Natural killer cell (primary cell): ENCODE results near the gene AFAP1L1. TPM values are rescaled to one million over a fixed set of nuclear protein-coding genes. Genes with fewer than 3 reads are reported as not detected.

Source experiments
- ATAC-seq, 3 donors: fragments of 150-1000 bp in 2 of 3; fragments of 200-7000 bp in 1 of 3; cut with Tn5 transposase; 1 replicate in 1 of 3; 2 replicates in 2 of 3; pipeline ENCODE4 v1.10.0; 2021; ENCODE audit warnings: mild to moderate bottlenecking in 2 of 3, moderate library complexity in 2 of 3
- DNase-seq, 2 donors: peaks; one replicate each; pipeline versions ENCODE4 v3.0.0 to v3.0.0-alpha.2; 2013 to 2021; ENCODE audit warnings: mixed read lengths in 1 of 2
- H3K27ac ChIP-seq: one replicate; pipeline ENCODE4 v1.5.1; 2013; ENCODE audit warnings: mild to moderate bottlenecking, low read length
- H3K27me3 ChIP-seq: one replicate; pipeline ENCODE4 v1.6.1; 2013; ENCODE audit warnings: low read length; ENCODE audit not compliant: control insufficient read depth, insufficient read depth
- H3K36me3 ChIP-seq: one replicate; pipeline ENCODE4 v1.6.1; 2013; ENCODE audit warnings: low read length; ENCODE audit not compliant: control insufficient read depth, insufficient read depth
- H3K4me1 ChIP-seq: one replicate; pipeline ENCODE4 v1.6.1; 2013; ENCODE audit warnings: low read length; ENCODE audit not compliant: control insufficient read depth, insufficient read depth
- H3K4me3 ChIP-seq: one replicate; pipeline ENCODE4 v1.5.1; 2013; ENCODE audit warnings: low read length
- H3K9me3 ChIP-seq: one replicate; pipeline ENCODE4 v1.6.1; 2013; ENCODE audit warnings: low read length; ENCODE audit not compliant: control insufficient read depth, insufficient read depth
- H3K27ac Mint-ChIP-seq, 2 donors: one replicate each; pipeline ENCODE4 v1.8.0; 2022; ENCODE audit warnings: mild to moderate bottlenecking in 2 of 2, mixed read lengths in 2 of 2, moderate library complexity in 1 of 2
- H3K27me3 Mint-ChIP-seq, 2 donors: one replicate each; pipeline ENCODE4 v1.8.0; 2022; ENCODE audit warnings: low read depth in 2 of 2, mixed read lengths in 2 of 2
- H3K36me3 Mint-ChIP-seq: one replicate; pipeline ENCODE4 v1.8.0; 2022; ENCODE audit warnings: mixed read lengths
- H3K4me1 Mint-ChIP-seq, 2 donors: one replicate each; pipeline ENCODE4 v1.8.0; 2022; ENCODE audit warnings: mixed read lengths in 2 of 2
- H3K4me3 Mint-ChIP-seq: one replicate; pipeline ENCODE4 v1.8.0; 2022; ENCODE audit warnings: mild to moderate bottlenecking, moderate library complexity, mixed read lengths
- H3K9me3 Mint-ChIP-seq, 2 donors: one replicate each; pipeline ENCODE4 v1.8.0; 2022; ENCODE audit warnings: mixed read lengths in 2 of 2
- CTCF ChIP-seq: fragments of 200-600 bp; IDR thresholded peaks from one replicate; pipeline ENCODE4 v1.8.0; 2022; ENCODE audit warnings: antibody characterized with exemption
- WGBS: methylation state at CpG from one replicate; pipeline ENCODE4 v1.1.7; 2013; ENCODE audit warnings: missing lambda C conversion rate; ENCODE audit not compliant: insufficient coverage; 5-methylcytosine and 5-hydroxymethylcytosine counted together
- intact Hi-C: fragments of 100-400 bp; cut with micrococcal nuclease; formaldehyde crosslinking; loops from one replicate; pipeline ENCODE4 v1.14.2; 2022
- total RNA-seq, 4 donors: library from RNA; stranded (reverse); fragments of 120-200 nt in 1 of 4; gene quantifications; one replicate each; pipeline versions ENCODE4 v1.2.3 to v1.2.4, GENCODE V29; 2013 to 2022

AFAP1L1 gene
- total RNA-seq, 3 donors from 2014 or later (not counting 1 experiment from before 2014, with no cell fraction given): 0.23 to 1.5 TPM; not detected in 1

GRCh38 chr5:149326611-149327010 is 55.0 kb downstream of the AFAP1L1 start:
- DNase-seq: no peak
- Histone ChIP-seq H3K9me3 (no peaks in the 10 kb centered on the region), H3K27ac (no peak overlapping the region), H3K4me3 (no peak overlapping the region), H3K27me3 (no peaks in the 10 kb centered on the region), H3K36me3 (no peaks in the 10 kb centered on the region), H3K4me1 (no peaks in the 10 kb centered on the region)
- intact Hi-C loops: no loop called here
- no peak overlapping the region for H3K27ac Mint-ChIP-seq
- no peaks in the 10 kb centered on the region for H3K4me1 Mint-ChIP-seq
- H3K36me3 Mint-ChIP-seq: no peaks in the 10 kb centered on the region
- no peak overlapping the region for H3K4me3 Mint-ChIP-seq
- TF ChIP-seq CTCF: no peak
- H3K9me3 Mint-ChIP-seq: no peaks in the 10 kb centered on the region
- no peak for ATAC-seq
- no peaks in the 10 kb centered on the region for H3K27me3 Mint-ChIP-seq
- WGBS: 90% methylated on average over 3 of the region's 3 CpGs

GRCh38 chr5:149328177-149328576 is 56.5 kb downstream of the AFAP1L1 start:
- no peaks in the 10 kb centered on the region for H3K4me1 Mint-ChIP-seq
- H3K4me1 ChIP-seq: no peaks in the 10 kb centered on the region
- H3K27ac ChIP-seq: no peak overlapping the region
- WGBS: 97% methylated on average over 5 of the region's 5 CpGs
- H3K9me3 Mint-ChIP-seq: no peaks in the 10 kb centered on the region
- no peaks in the 10 kb centered on the region for H3K27me3 ChIP-seq
- H3K36me3 ChIP-seq: no peaks in the 10 kb centered on the region
- intact Hi-C loops: no loop called here
- H3K9me3 ChIP-seq: no peaks in the 10 kb centered on the region
- H3K27ac Mint-ChIP-seq: no peak overlapping the region
- H3K4me3 ChIP-seq: no peak overlapping the region
- H3K27me3 Mint-ChIP-seq: no peaks in the 10 kb centered on the region
- DNase-seq: no peak
- H3K4me3 Mint-ChIP-seq: no peak overlapping the region
- H3K36me3 Mint-ChIP-seq: no peaks in the 10 kb centered on the region
- no peak for TF ChIP-seq CTCF
- no peak for ATAC-seq

GRCh38 chr5:149333711-149334443 is 62.2 kb downstream of the AFAP1L1 start:
- TF ChIP-seq CTCF: no peak
- Mint-ChIP-seq H3K27me3 (peaks cover 0 to 22% of the 10 kb centered on the region in 2 donors), H3K27ac (no peak overlapping the region), H3K9me3 (no peaks in the 10 kb centered on the region), H3K4me3 (no peak overlapping the region), H3K4me1 (no peaks in the 10 kb centered on the region), H3K36me3 (no peaks in the 10 kb centered on the region)
- whole genome bisulfite sequencing: 77% methylated on average over 2 of the region's 2 CpGs
- DNase-seq (no peak), ATAC-seq (no peak)
- Histone ChIP-seq H3K36me3 (no peaks in the 10 kb centered on the region), H3K27ac (no peak overlapping the region), H3K4me1 (no peaks in the 10 kb centered on the region), H3K9me3 (no peaks in the 10 kb centered on the region), H3K27me3 (no peaks in the 10 kb centered on the region), H3K4me3 (no peak overlapping the region)
- intact Hi-C loops: no loop called here

- Mint-ChIP-seq H3K36me3 (no peaks in the 10 kb centered on the region), H3K27ac (no peak overlapping the region), H3K9me3 (no peaks in the 10 kb centered on the region), H3K4me3 (no peak overlapping the region), H3K27me3 (peaks cover 0 to 26% of the 10 kb centered on the region in 2 donors), H3K4me1 (no peaks in the 10 kb centered on the region)
- no peak overlapping the region for H3K4me3 ChIP-seq
- ATAC-seq (no peak), DNase-seq (no peak)
- no peaks in the 10 kb centered on the region for H3K27me3 ChIP-seq
- H3K9me3 ChIP-seq: no peaks in the 10 kb centered on the region
- no peak for TF ChIP-seq CTCF
- WGBS: 91% methylated on average over 4 of the region's 4 CpGs
- H3K4me1 ChIP-seq: no peaks in the 10 kb centered on the region
- no peak overlapping the region for H3K27ac ChIP-seq
- intact Hi-C loops: no loop called here
- no peaks in the 10 kb centered on the region for H3K36me3 ChIP-seq
Measured at GRCh38 chr5:149337736-149338135, 66.1 kb downstream of the AFAP1L1 start.
